Measurements from ENCODE around the gene ZBTB20.

GRCh38 chr3:114406922-114407321 lies 740.2 kb downstream of the ZBTB20 start:
- TF ChIP-seq EP300 (IDR thresholded peaks at IDR 0.05; ENCODE audit: borderline replicate concordance in 1 of 2, low read depth in 1 of 2, low read length in 1 of 2): no peak
- TF ChIP-seq GABPA (IDR thresholded peaks at IDR 0.05; ENCODE audit: low read depth): no peak
- TF ChIP-seq, protein P1, sequence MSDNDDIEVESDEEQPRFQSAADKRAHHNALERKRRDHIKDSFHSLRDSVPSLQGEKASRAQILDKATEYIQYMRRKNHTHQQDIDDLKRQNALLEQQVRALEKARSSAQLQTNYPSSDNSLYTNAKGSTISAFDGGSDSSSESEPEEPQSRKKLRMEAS (IDR thresholded peaks at IDR 0.05; ENCODE audit: low read depth): no peak
- TF ChIP-seq FOXM1 (IDR thresholded peaks at IDR 0.05; ENCODE audit: low read depth): no peak
- TF ChIP-seq, protein P2, sequence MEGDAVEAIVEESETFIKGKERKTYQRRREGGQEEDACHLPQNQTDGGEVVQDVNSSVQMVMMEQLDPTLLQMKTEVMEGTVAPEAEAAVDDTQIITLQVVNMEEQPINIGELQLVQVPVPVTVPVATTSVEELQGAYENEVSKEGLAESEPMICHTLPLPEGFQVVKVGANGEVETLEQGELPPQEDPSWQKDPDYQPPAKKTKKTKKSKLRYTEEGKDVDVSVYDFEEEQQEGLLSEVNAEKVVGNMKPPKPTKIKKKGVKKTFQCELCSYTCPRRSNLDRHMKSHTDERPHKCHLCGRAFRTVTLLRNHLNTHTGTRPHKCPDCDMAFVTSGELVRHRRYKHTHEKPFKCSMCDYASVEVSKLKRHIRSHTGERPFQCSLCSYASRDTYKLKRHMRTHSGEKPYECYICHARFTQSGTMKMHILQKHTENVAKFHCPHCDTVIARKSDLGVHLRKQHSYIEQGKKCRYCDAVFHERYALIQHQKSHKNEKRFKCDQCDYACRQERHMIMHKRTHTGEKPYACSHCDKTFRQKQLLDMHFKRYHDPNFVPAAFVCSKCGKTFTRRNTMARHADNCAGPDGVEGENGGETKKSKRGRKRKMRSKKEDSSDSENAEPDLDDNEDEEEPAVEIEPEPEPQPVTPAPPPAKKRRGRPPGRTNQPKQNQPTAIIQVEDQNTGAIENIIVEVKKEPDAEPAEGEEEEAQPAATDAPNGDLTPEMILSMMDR (IDR thresholded peaks at IDR 0.05): no peak
- no peak for TF ChIP-seq EZH2phosphoT487 (IDR thresholded peaks at IDR 0.05; ENCODE audit: borderline replicate concordance, low read depth)
- TF ChIP-seq RAD21 (IDR thresholded peaks at IDR 0.05; ENCODE audit: low read length): no peak
- TF ChIP-seq USF2 (IDR thresholded peaks at IDR 0.05; ENCODE audit: borderline replicate concordance, low read depth, low read length): no peak
- TF ChIP-seq FOSL2 (IDR thresholded peaks at IDR 0.05; ENCODE audit: borderline replicate concordance, low read depth): no peak
- no peak for TF ChIP-seq TCF12 (IDR thresholded peaks at IDR 0.05)
- TF ChIP-seq NRF1 (IDR thresholded peaks at IDR 0.05; ENCODE audit: low read depth, low read length): no peak
- TF ChIP-seq ZBTB33 (IDR thresholded peaks at IDR 0.05; ENCODE audit: borderline replicate concordance, low read depth): no peak
- no peak for TF ChIP-seq POLR2AphosphoS5 (IDR thresholded peaks at IDR 0.05; ENCODE audit: low read depth, low read length)
- TF ChIP-seq TAF1 (IDR thresholded peaks at IDR 0.05; ENCODE audit: borderline replicate concordance, low read depth, low read length): no peak

All from SK-N-SH (cell line).